T-helper 17 cell (primary cell): ENCODE measurements around the gene TASOR2. TPM values are rescaled to one million over a fixed set of nuclear protein-coding genes. Genes with fewer than 3 reads are reported as not detected.
A peak's percentile ranks its signal among the peaks of the same experiment; 100 is the strongest.

Experiments
- ATAC-seq: fragments of 150-1000 bp; cut with Tn5 transposase; 2 replicates; pipeline ENCODE4 v1.10.0; 2021; ENCODE audit warnings: mild to moderate bottlenecking, moderate library complexity
- DNase-seq, 3 donors: peaks; one replicate each; pipeline versions ENCODE4 v3.0.0 to v3.0.0-alpha.2; 2020 to 2021
- H3K9me3 ChIP-seq: one replicate; pipeline ENCODE4 v1.7.0; 2013; ENCODE audit warnings: low read length, mild to moderate bottlenecking; ENCODE audit not compliant: control insufficient read depth, poor library complexity, severe bottlenecking
- H3K27ac Mint-ChIP-seq: one replicate; pipeline ENCODE4 v1.8.0; 2022; ENCODE audit warnings: mild to moderate bottlenecking, moderate library complexity, mixed read lengths
- H3K27me3 Mint-ChIP-seq: one replicate; pipeline ENCODE4 v1.8.0; 2022; ENCODE audit warnings: mixed read lengths
- H3K36me3 Mint-ChIP-seq: one replicate; pipeline ENCODE4 v1.8.0; 2022; ENCODE audit warnings: low read depth, mixed read lengths
- H3K4me1 Mint-ChIP-seq: one replicate; pipeline ENCODE4 v1.8.0; 2022; ENCODE audit warnings: mild to moderate bottlenecking, mixed read lengths
- H3K4me3 Mint-ChIP-seq: one replicate; pipeline ENCODE4 v1.8.0; 2022; ENCODE audit warnings: mild to moderate bottlenecking, moderate library complexity, mixed read lengths
- total RNA-seq, 4 donors: library from RNA in 2 of 4; stranded (reverse) in 2 of 4; gene quantifications; one replicate each; pipeline ENCODE4 v1.2.3 and lab custom pipeline; 2022 to 2026

Gene TASOR2
- total RNA-seq, 2 donors from 2014 or later = 50.6 to 63.6 TPM

GRCh38 chr10:5647507-5648240, 37.0 kb upstream of the TASOR2 start:
- H3K27me3 Mint-ChIP-seq = no peaks in the 10 kb centered on the region
- ATAC-seq = no peak
- H3K27ac Mint-ChIP-seq = peak overlapping the region; percentile 27
- H3K4me1 Mint-ChIP-seq = peaks cover 9% of the 10 kb centered on the region
- no peak for DNase-seq
- peaks cover 9% of the 10 kb centered on the region for H3K36me3 Mint-ChIP-seq
- H3K4me3 Mint-ChIP-seq = no peak overlapping the region
- H3K9me3 ChIP-seq = no peaks in the 10 kb centered on the region

DNA sequence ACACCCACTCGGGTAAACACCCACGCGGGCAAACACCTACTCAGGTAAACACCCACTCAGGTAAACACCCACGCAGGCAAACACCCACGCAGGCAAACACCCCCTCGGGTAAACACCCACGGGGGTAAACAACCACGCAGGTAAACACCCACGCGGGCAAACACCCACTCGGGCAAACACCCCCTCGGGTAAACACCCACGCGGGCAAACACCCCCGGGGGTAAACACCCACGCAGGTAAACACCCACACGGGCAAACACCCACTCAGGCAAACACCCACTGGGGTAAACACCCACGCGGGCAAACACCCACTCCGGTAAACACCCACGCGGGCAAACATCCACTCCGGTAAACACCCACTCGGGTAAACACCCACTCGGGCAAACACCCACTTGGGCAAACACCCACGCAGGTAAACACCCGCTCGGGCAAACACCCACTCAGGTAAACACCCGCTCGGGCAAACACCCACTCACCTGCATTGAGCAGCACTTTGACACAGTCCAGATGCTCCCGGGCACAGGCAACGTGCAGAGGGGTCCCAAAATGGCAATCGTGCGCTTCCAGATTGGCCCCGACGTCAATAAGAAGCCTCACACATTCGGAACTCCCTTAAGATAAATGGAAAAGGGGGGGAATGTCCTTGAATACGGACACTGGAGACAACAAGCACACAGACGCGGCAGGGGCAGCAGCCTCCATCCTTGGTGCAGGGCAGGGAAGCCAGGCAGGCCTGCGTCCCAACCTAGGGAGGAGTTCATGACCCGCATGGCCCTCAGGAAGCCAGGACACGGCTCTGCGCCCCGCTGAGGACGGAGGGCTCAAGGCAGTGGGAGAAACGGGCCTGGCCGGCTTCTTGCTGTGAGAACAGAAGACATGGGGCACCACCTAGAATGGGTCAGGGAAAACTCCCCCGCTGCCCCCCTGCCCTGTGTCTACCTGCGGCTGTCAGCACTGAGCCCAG, 35.9 kb upstream of the TASOR2 start:
- no peak for DNase-seq
- peaks cover 6% of the 10 kb centered on the region for H3K36me3 Mint-ChIP-seq
- peaks cover 11% of the 10 kb centered on the region for H3K4me1 Mint-ChIP-seq
- no peak overlapping the region for H3K4me3 Mint-ChIP-seq
- no peak overlapping the region for H3K27ac Mint-ChIP-seq
- H3K27me3 Mint-ChIP-seq = no peaks in the 10 kb centered on the region
- no peak for ATAC-seq
- no peaks in the 10 kb centered on the region for H3K9me3 ChIP-seq

GRCh38 chr10:5649746-5650145, 34.9 kb upstream of the TASOR2 start:
- H3K4me3 Mint-ChIP-seq = no peak overlapping the region

GRCh38 chr10:5650664-5651387, 33.8 kb upstream of the TASOR2 start:
- DNase-seq (no peak), ATAC-seq (no peak)
- Mint-ChIP-seq H3K27ac (peak overlapping the region; percentile 47), H3K4me1 (peaks cover 14% of the 10 kb centered on the region), H3K27me3 (no peaks in the 10 kb centered on the region), H3K36me3 (peaks cover 6% of the 10 kb centered on the region), H3K4me3 (no peak overlapping the region)
- no peaks in the 10 kb centered on the region for H3K9me3 ChIP-seq

More at GRCh38 chr10:5649746-5650145, 34.9 kb upstream of the TASOR2 start:
- peaks cover 4% of the 10 kb centered on the region for H3K36me3 Mint-ChIP-seq
- no peak overlapping the region for H3K27ac Mint-ChIP-seq
- DNase-seq (no peak), ATAC-seq (no peak)
- no peaks in the 10 kb centered on the region for H3K9me3 ChIP-seq
- H3K4me1 Mint-ChIP-seq = peaks cover 9% of the 10 kb centered on the region
- no peaks in the 10 kb centered on the region for H3K27me3 Mint-ChIP-seq

DNA sequence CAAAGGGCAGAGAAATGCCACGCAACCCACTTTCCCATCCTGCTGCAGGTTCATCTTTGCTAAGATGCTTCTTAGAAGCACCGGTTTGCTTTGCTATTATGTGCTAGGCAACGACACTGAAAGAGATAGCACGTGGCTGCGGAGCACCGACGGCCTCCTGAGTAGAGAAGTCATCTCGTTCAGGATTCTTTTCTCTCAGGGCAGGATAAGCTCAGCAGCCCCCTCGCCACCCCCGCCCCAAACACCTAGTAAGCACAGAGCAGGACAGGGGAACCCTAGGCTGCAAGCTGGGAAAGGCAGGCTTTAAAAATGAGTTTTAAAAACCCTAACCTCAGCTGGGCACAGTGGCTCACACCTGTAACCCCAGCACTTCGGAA, 33.3 kb upstream of the TASOR2 start:
- Mint-ChIP-seq H3K4me3 (no peak overlapping the region), H3K27me3 (no peaks in the 10 kb centered on the region), H3K27ac (peak overlapping the region; percentile 47), H3K36me3 (peaks cover 6% of the 10 kb centered on the region), H3K4me1 (peaks cover 15% of the 10 kb centered on the region)
- DNase-seq (no peak), ATAC-seq (no peak)
- no peaks in the 10 kb centered on the region for H3K9me3 ChIP-seq

DNA sequence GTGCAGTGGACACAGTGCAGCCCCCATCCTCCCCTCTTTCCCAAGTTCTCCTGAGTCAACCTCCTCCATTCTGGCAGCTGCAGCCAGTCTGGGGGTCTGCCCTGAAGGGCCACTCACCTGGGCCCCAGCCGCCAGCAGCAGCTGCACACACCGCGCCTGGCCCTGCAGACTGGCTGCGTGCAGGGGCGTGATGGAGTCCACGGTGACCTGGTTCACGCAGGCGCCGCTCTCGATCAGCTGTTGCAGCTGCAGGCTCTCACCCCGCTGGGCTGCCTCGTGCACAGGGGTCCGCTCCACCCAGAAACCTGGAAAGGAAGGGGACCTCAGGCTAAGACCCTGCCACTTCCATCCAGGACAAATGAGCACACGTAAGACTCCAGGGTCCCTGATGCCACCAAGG, 31.9 kb upstream of the TASOR2 start:
- no peaks in the 10 kb centered on the region for H3K27me3 Mint-ChIP-seq
- no peak overlapping the region for H3K27ac Mint-ChIP-seq
- no peaks in the 10 kb centered on the region for H3K9me3 ChIP-seq
- no peak for DNase-seq
- peaks cover 24% of the 10 kb centered on the region for H3K4me1 Mint-ChIP-seq
- no peak overlapping the region for H3K4me3 Mint-ChIP-seq
- peaks cover 6% of the 10 kb centered on the region for H3K36me3 Mint-ChIP-seq
- no peak for ATAC-seq

- no peak overlapping the region for H3K4me3 Mint-ChIP-seq
- peak overlapping the region; percentile 79 for H3K27ac Mint-ChIP-seq
- no peaks in the 10 kb centered on the region for H3K27me3 Mint-ChIP-seq
- DNase-seq (no peak), ATAC-seq (no peak)
- peaks cover 6% of the 10 kb centered on the region for H3K36me3 Mint-ChIP-seq
- H3K9me3 ChIP-seq = no peaks in the 10 kb centered on the region
- H3K4me1 Mint-ChIP-seq = peaks cover 26% of the 10 kb centered on the region
Observed at GRCh38 chr10:5654218-5654755, 30.4 kb upstream of the TASOR2 start.

GRCh38 chr10:5655121-5655520, 29.5 kb upstream of the TASOR2 start:
- peaks cover 3% of the 10 kb centered on the region for H3K36me3 Mint-ChIP-seq
- peaks cover 32% of the 10 kb centered on the region for H3K4me1 Mint-ChIP-seq
- peak overlapping the region; percentile 79 for H3K27ac Mint-ChIP-seq
- H3K9me3 ChIP-seq = no peaks in the 10 kb centered on the region
- DNase-seq = no peak
- peak; percentile 68 for ATAC-seq
- no peaks in the 10 kb centered on the region for H3K27me3 Mint-ChIP-seq
- H3K4me3 Mint-ChIP-seq = peak overlapping the region; percentile 47

DNA sequence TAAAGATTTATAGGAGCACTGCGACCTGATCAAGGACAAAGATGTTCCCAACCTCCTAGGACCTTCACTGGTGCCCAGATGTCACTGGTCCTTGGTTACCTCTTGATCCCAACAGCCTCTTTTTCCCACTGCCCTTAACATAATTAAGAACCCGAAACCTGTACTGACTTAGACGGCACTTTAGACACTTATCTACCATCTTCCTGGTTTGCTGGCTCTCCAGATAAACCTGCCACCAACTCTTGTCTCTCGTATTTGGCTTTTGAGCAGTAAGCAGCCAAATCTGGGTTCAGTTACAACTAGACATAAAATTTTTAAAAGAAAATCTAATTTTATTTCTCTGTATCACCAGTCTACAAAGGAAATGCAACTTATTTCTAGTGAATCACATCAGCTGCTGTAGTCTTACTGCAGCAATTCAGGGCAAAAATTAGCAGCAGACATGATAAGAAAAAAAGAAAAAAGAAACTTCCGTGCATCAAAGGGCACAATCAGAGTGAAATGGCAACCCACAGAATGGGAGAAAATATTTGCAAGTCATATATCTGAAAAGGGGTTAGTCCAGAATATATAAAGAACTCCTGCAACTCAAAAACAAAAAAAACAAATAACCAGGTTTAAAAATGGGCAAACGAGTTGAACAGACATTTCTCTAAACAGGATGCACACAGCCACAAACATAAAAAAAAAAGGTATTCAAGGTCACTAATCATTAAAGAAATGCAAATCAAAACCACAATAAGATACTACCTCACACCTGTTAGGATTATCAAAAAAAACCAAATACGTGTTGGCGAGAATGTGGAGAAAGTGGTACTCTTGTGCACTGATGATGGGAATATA, 27.7 kb upstream of the TASOR2 start:
- Mint-ChIP-seq H3K27ac (peak overlapping the region; percentile 53), H3K4me1 (peaks cover 42% of the 10 kb centered on the region), H3K36me3 (peaks cover 2% of the 10 kb centered on the region), H3K4me3 (peak overlapping the region; percentile 25), H3K27me3 (no peaks in the 10 kb centered on the region)
- DNase-seq (no peak), ATAC-seq (no peak)
- H3K9me3 ChIP-seq = no peaks in the 10 kb centered on the region

DNA sequence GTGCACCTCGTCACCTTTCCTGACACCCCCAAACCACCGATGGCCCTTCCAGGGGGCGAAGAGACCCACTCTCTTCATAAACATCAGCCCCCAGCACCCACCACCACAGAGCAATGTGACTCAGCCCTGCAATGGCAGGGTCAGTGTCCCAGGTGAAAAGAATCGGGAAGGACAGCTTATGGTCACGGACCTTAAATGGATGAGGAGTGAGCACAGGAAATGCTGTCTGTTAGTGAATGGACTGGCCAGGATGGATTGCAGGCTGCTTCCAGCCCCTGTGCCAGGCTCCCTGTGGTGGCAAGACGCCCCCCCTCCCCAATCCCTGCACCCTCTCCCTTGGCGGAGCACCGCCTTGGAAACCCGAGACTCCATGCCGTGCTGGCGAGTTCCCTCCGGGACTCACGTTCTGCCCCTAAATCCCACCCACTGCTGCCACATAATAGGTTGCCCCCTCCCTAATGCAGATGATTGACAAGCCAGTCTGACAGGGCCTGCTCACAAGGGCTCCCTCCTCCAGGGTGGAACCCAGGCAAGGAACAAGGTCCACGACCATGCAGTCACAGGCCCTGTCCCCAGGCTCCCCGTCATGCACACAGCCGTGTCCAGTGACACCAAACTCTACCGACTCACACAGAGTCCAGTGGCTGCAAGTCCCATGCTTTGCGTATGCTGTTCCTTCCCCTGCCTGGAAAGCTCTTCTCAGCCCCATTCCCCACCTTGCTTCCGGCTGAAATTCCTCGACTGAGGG, 25.6 kb upstream of the TASOR2 start:
- Mint-ChIP-seq H3K4me3 (no peak overlapping the region), H3K36me3 (peaks cover 2% of the 10 kb centered on the region), H3K4me1 (peaks cover 46% of the 10 kb centered on the region), H3K27ac (no peak overlapping the region), H3K27me3 (no peaks in the 10 kb centered on the region)
- DNase-seq (no peak), ATAC-seq (no peak)
- H3K9me3 ChIP-seq = no peaks in the 10 kb centered on the region

GRCh38 chr10:5659702-5660528, 24.7 kb upstream of the TASOR2 start:
- DNase-seq = no peak
- H3K36me3 Mint-ChIP-seq = peaks cover 2% of the 10 kb centered on the region
- peak overlapping the region; percentile 77 for H3K27ac Mint-ChIP-seq
- no peaks in the 10 kb centered on the region for H3K27me3 Mint-ChIP-seq
- H3K4me1 Mint-ChIP-seq = peaks cover 50% of the 10 kb centered on the region
- H3K4me3 Mint-ChIP-seq = peak overlapping the region; percentile 36
- no peaks in the 10 kb centered on the region for H3K9me3 ChIP-seq
- ATAC-seq = peak; percentile 55
